D341Med (cell line): ENCODE results near the gene ADGRV1.
"Not testable (repeated sequence)": the region's sequence is repeated elsewhere in the genome, so short reads cannot be mapped to it uniquely, and the experiment has no call there.

ENCODE experiments used
- DNase-seq: peaks from one replicate; pipeline ENCODE4 v3.0.0; 2012; ENCODE audit warnings: low spot score

The ADGRV1 gene

DNA sequence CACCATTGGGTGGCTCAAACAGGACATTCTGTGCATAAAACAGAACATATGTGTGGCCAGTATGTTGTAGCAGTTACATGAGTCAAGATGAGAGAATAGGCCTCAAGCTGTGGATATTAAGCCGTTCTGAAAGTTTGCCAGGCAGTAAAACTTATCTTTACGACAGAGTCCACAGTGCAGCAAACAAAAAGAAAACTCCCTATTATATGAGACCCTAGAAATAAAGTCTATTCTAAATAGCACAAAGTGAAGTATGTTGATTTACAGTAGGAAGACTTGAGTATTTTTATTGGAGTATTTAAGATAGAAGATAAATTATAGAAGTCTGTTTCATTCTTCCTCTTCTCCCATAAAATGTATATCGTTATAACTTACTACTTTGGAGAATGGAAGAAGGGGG is 271.5 kb downstream of the ADGRV1 start:
- no peak for DNase-seq

DNA sequence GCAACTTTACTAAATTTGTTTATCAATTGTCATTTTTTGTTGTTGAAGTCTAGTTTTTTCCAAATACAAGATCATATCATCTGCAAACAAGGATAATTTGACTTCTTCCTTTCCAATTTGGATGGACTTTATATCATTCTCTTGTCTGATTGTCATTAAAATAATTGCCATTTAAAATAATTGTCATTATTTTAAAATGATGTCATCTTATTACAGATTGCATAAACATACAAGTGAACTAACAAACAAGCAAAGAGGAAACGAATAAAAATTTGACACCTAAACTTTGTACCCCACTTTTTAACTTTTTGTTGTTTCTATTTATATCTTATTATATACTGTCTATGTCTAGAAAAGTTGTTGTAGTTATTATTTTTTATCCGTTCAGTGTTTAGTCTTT is 275.2 kb downstream of the ADGRV1 start:
- no peak for DNase-seq

DNA sequence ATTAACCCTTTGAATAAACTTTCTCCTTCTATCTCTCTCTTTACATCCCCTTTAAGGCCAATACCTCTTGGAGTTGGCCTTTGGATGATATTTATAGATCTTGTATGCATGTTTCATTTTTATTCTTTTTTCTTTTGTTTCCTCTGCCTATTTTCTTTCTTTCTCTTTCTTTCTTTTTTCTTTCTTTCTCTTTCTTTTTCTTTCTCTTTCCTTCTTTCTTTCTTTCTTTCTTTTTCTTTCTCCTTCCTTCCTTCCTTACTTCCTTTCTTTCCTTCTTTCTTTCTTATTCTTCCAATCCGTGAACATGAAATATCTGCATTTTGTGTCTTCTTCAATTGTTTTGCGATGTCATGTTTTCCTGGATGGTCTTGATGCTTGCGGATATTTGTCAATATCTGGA is 276.1 kb downstream of the ADGRV1 start:
- no peak for DNase-seq

DNA sequence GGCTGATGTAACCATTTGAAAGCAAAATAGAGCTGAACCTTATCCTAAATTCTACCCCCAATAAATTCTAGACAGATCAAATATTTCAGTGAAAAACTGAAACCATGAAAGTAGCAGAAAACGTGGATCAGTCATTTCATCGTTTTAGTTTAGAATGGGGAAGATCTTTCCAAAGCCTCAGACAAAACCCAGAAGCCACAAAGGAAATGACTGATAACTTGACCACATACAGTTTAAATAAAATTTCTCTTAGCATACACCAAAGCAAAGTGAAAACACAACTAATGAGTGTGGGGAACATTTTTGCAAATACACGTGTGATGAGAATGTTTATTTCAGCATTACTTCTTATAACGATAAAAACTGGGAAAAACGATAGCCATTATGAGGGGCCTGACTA is 284.8 kb downstream of the ADGRV1 start:
- DNase-seq, result no peak

DNA sequence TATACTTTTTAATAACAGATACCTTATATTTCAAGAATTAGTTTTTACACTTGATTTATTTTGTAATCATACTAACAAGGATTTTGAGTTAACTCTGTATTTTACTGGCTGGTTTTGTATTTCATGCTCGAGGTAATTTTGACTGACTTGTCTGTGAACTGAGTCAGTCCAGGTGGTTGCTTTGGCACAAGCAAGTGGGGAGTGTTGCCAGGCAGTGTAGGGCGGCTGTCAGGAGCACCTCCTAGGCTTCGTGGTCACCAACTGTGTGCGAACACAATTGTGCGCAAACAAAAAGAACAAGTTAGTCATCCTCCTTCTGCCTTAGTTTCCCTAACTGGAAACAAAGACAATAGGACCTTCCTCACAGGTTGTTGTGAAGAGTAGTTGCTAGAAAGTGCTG is 286.3 kb downstream of the ADGRV1 start:
- no peak for DNase-seq

DNA sequence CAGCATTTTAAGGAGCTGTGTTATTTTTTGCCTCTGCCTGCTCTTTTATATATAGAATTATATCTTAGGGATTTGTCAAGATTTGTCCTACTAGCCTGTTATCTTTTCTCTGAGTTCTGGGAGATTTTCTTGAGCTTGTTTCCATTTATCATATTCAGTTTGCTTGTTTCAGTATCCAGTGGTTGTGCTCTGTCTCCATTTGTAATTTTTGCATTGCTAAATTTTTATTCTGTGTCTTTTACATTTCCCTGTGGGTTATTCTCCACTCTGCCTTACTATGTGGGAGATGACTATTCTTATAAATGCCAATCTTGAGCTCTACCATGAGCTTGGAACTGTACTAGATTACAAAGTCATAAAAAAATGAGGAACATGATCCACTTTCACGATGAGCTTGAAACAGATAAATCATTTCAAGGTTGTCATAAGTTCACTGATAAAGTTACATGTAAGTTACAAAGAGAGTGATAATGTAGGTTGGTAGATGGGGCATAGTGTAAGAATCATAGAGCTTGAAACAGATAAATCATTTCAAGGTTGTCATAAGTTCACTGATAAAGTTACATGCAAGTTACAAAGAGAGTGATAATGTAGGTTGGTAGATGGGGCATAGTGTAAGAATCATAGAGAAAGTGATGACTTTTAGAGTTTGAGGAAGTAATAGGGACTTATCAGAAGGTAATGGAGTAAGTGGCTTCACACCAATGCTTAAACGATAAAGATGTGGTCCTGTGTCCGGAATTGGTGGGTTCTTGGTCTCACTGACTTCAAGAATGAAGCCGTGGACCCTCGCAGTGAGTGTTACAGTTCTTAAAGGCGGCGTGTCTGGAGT is 287.3 kb downstream of the ADGRV1 start:
- DNase-seq, result no peak

DNA sequence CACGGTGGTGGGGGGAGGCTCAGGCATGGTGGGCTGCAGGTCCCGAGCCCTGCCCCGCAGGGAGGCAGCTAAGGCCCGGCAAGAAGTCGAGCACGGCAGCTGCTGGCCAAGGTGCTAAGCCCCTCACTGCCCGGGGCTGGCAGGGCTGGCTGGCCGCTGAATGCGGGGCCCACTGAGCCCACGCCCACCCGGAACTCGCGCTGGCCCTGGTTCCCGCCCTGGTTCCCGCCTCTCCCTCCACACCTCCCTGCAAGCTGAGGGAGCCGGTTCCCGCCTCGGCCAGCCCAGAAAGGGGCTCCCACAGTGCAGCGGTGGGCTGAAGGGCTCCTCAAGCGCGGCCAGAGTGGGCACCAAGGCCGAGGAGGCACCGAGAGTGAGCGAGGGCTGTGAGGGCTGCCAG is 289.0 kb downstream of the ADGRV1 start:
- DNase-seq, result not testable (repeated sequence)

DNA sequence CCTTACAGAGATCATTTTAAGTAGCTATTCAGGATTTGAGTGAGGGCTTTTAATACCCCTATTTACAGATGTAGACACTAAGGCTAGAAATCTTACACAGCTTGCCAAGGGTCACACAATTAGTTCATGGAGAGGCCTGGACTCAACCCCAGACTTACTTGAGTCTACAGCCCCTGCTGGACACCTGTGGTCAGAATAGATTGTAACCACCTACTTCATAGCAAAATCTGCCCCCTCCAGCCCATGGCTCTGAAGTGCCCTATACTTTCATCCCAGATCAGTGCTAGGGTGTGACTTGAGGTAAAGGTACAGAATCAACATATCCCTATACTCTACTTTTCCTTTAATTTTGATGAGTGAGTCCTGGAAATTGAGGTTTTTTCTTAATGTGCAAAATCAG is 291.3 kb downstream of the ADGRV1 start:
- DNase-seq, result no peak

DNA sequence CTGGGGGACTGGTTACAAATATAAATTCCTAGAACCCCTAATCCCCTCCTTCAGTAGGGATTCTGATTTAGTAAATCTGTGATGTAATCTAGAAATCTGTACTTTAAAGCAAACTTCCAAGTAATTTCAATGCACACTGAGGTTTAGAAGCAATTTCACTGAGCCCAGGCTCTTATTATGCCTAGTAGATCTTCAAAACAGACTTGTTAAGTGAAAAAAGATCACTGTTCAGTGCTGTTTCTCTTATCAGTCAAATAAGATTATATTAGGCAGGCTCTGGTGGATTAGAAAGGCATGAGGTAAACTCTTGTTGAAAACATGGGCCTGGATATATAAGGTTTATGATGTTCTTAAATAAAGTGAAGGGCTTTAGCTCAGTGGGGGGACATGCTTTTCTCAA is 293.9 kb downstream of the ADGRV1 start:
- no peak for DNase-seq

DNA sequence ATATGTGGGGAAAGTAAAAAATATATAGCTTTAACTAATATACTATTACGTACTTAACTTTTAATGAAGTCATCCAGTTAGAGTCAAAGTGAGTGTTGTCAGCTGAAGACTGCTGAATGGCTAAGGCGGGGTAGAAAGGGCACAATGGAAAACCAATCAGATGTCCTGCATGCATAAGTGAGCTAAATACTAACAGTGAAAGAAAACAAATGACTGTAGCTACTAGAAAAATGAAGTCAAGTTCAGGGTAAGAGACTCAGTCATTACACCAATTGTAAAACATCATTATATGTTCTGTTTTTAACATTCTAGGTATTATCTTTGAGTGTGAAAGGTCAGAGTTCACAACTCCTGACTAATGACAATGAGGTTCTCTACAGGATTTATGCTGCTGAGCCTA is 295.2 kb downstream of the ADGRV1 start:
- no peak for DNase-seq

DNA sequence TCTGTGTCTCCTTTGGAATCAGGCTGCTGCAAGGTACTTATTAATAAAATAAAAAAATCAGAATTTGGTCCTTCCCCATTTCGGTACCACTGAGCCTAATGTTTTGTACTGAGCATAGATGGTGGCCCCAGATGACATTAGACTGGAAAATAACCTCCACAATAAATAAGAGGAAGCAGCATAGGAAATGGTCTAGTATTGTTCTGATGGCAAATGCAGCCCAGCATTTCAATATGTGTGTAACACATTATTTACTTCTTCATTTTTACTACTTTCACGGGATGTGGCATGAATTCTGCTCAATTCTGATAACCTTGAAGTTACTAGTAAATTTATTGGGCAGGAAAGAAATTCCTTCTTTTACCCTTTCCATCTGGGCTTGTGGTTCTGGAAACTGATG is 295.6 kb downstream of the ADGRV1 start:
- no peak for DNase-seq

DNA sequence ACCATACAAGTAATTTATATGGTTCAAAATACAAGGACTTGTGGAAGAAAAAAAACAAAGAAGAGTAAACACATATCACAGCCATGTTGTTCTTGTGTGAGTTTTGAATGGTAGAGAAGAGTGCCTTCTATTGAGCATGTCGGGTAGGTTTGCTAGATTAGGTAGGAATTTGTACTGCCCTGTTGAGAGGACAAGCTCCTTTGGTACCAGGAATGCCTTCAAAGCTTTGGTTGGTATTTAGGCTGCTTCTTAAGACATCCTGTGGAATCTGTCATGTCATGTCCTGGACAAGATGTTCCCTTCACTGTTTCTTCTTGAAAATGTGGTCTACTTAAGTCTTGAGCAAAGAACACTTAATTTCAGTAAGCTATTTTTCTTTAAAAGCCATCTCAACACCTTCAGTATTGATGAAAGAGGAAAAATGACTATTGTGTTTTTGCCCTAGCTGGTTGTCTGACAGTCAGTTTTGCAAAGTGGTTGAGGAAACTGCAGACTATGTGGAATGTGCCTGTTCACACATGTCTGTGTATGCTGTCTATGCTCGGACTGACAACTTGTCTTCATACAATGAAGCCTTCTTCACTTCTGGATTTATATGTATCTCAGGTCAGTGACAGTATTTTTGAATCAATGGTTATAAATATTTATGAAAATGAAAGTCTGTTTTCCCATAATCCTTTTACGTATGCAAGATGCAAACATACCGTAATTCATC is 296.9 kb downstream of the ADGRV1 start:
- no peak for DNase-seq

DNA sequence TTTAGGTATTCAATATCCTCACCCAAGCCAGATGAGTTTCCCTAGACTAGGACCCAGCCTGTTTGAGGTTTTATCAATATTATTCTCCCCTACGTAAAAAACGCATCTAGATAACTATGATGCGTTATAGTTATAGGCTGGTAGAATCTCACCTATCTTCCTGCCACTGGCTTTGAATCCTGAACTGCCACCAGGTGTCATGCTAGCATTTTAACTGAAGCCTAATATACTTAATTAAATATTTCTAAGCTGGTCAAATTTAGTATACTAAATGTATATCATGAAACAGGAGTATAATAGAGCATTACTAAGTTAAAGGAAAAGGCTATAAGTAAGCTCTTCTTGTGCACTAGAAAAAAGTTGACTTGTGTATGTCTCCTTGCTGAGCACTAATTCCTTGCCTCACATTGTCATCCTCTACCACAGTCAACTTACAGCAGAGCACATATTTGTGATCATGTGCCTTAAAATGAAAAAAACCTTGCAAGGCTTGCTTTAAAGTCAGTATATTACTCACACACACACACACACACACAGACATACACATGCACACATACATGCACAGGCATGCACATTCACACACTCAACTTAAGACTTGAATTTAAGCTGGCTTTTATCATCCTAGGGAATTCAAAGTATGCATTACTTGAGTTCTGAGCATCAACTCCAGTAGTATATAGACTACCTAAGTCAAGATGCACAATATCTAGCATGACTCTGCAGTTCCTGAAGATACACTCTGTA is 303.4 kb downstream of the ADGRV1 start:
- no peak for DNase-seq

DNA sequence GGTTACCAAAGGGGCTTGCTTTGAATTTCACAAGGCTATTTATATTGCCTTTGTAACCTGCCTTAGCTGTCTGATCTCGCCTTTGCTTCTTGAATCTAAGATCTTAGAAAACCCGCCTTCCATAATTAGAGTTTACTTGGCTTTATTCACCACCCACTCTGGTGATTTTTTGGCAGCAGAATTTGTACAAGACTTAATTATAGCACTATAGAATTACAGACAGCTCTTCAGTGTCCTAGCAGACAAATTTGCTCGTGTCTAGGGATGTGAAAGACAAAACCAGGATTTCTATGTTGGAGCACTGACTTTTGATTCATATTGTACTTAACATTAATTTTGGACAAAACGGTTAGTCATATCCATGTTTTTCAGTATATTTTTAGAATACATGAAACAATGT is 306.6 kb downstream of the ADGRV1 start:
- no peak for DNase-seq

DNA sequence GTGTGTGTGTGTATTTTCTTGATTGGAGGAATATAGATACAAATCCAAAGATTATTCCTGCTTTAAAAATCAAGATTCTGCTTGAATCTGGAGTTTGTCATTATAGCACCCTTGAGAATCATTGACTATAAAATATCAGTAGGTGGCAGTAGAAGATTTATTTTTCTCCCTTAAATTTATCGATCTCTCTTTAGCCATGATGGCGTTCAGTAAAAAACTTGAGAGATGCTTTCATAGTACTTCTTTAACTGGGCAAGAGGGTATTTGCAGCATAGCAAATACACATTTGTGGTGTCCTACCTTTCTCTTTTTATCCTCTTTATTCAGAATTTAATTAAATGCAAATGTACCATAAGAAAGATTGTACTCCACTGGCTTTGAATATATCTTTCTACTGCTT is 307.7 kb downstream of the ADGRV1 start:
- DNase-seq, result peak; percentile 21

DNA sequence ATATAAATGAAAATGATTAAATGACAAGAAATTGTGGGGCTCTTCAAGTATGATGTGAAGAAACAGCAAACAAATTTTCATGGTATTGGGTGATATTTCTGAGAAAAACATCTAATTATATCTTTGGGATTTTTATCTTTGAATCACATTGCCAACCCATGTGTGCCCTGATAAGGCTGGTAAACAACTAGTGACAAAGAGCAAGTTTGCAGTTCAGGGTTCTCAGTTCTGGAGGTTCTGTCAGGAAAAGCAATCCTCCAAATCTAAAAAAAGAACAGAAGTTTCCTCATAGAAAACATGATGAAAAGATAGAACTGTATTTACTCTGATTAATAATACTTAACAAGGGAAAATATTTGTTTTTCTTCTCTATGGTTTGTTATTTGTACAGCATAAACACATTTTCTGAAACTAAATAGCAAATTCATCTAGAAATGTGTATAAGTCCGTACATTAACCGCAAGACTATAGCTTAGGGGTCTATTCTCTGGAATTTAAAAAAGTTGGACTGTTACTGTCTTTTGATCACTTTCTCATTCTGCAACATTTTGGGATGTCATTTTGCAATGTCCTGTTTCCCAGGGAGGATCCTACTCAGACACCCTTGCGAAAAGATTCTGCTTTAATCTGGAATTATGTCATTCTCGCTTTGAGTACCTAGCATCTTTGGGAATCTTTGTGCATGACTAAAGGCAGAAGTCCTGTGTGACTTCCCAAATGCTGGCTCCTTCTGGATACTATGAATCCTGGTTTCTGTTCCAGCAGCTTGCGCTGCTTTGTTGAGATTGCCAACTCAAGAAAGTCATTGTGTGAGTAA is 308.5 kb downstream of the ADGRV1 start:
- no peak for DNase-seq

DNA sequence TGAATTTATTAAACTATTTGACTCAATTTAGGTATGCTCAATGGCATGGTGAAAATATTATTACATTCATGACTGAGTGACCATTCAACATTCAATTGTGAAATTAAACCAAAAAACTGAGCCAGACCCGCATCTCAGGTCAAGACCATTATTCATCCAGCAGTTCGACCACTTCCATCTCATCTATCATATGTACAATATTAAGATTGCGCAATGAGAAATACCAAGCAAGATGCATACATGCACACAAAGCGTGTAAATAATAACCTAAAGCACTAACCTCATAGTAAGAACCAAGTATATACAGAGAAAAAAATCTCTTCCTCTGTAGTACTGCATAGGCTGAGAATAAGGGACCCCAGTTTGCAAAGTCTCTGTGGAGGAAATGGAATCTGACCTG is 310.2 kb downstream of the ADGRV1 start:
- no peak for DNase-seq

DNA sequence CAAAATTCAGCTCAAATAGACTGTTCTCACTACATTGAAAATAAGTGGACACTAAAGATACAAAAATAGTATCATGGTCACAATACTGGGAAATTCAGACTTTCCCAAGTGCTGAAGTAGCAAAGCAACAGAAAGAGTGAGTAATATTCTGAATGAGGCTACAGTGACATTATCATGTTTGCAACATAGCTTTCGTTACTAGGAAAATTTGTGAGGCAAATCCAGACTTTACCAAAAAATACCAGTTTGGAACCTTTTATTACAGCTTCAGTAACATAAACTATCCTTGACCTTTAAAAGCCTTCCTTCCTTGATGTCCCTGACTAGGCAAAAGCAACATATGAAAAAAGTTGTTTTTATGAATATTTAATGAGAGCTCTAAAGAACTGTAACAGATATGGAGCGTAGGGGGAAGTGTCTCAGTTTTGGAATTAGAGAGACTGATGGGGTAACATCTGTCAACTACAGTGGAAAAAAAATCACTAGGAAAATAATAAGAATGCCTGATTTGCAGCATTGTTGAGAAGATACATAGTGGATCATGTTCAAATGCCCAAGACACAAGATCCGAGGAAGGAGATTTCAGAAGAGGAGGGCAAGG is 312.9 kb downstream of the ADGRV1 start:
- no peak for DNase-seq

DNA sequence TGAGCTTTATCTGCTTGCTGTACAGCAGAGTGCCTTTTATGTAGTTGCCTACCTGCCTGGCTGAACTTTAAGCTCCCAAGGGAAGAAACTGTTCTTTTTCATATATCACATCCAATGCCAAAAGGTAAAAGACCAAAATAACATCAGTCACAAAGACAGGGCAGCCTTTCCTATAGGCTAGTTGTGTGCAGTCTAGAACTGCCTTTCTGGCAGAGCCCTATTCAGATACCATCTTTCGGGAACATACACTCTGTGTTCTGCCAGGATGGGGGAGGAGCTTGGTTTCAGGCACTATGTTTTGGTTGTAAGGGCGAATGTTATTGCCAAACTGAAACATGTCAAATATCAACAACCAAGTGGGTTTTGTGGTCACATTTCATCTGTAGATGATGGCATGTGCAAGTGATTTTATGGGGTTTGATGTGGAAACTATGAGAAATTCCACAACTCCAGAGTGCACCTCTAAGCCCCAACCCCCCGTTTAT is 314.5 kb downstream of the ADGRV1 start:
- no peak for DNase-seq

DNA sequence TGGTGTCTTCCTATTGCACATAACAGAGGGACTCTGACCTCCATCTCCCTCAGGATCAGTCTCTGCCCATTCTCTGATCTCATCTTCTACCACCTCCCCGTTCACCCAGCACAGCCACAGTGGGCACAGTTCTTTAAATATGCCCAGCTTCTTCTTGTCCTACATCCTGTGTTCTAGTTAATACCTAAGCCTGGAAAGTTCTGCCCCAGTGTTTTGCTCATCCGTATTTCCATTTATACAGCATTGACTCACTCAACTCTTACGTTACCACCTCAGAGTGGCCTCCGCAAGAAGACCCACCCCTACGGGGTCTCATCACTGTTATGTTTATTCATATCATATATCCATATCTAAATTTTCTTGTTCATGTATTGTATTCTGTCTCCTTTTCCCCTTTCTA is 315.5 kb downstream of the ADGRV1 start:
- no peak for DNase-seq

DNA sequence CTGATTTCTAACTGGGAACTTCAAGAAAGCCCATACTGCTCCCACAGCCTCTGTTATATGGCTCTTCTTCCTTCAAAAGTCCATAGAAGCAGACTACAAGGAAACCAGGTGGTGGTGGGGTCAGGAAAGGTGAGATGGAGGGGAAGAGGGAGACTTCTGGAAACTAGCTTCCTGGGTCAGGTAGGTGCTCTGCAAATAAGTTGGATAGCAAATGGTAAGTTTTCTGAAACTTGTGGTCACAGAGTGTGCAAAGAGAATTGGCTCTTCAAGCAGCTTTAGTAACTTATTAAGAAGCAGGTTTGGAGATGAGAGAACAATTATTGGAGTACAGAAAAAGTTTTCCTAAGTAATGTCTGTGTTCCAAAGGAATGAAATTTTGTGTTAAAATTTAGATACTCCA is 316.9 kb downstream of the ADGRV1 start:
- no peak for DNase-seq

DNA sequence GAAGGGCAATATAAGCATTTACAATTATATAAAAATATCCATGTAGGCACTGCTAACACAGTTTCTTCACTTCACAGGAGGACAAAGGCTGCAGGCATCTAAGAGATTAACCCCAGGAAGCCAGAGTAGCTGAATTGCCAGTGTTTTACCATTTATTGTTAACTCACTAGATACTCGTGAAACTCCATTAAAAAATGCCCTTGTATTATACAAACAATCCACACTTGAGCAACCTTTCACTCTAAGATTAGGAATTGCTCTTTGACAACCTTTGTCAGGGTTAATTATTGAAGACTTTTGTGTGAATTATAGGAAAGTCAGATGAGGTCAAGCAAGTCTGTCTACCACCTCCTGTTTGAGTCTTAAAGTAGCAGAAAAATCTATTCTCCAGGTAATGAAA is 317.8 kb downstream of the ADGRV1 start:
- DNase-seq, result no peak
